GM06990 (cell line): ENCODE data around the gene FUT8.

Experiments used
- DNase-seq: peaks from one replicate; pipeline ENCODE4 v3.0.0-alpha.2; 2011; ENCODE audit not compliant: insufficient read length; ENCODE audit errors: extremely low read depth
- H3K27me3 ChIP-seq: replicated peaks from 2 replicates; pipeline ENCODE4 v1.6.0; 2011; ENCODE audit warnings: low read length; ENCODE audit not compliant: control insufficient read depth, insufficient read depth
- H3K36me3 ChIP-seq: 2 replicates; pipeline ENCODE4 v1.5.1; 2011; ENCODE audit warnings: low read length; ENCODE audit not compliant: control insufficient read depth, insufficient read depth
- H3K4me3 ChIP-seq: replicated peaks from 2 replicates; pipeline ENCODE4 v1.5.1; 2011; ENCODE audit warnings: low read depth, mild to moderate bottlenecking, control low read depth, low read length
- CTCF ChIP-seq: IDR thresholded peaks from 2 replicates; pipeline ENCODE4 v1.5.1; 2011; ENCODE audit warnings: low read length, control low read depth, mild to moderate bottlenecking, inconsistent platforms; ENCODE audit not compliant: insufficient read depth, poor library complexity, severe bottlenecking

Gene FUT8

DNA sequence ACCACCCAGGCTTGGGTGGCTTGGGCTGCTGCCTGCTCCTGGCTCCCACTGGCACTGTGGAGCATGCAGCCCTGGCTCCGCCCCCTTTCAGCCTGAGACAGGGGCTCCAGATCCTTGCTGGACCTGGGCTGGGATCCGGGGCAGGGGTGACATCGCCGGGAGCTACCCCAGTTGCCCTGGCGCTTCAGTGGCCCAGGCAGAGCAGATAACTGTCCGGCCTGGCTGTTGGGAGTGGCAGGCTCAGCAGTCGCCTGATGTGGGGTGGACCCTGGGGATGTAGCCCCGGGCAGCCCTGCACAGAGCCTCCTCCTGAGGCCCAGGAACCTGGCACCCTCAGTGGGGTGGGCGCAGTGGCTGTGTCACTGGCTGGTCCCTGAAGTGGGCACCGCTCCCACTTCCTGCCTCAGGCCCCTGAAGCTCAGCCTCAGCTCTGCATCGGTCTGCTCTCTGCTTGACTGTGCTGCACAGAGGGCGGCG, 57.9 kb downstream of the FUT8 start:
- DNase-seq: peak; percentile 48
- TF ChIP-seq CTCF: no peak
- Histone ChIP-seq H3K27me3 (no peaks in the 10 kb centered on the region), H3K36me3 (peaks cover 4% of the 10 kb centered on the region), H3K4me3 (peak overlapping the region; percentile 31)

- no peak for TF ChIP-seq CTCF
- Histone ChIP-seq H3K36me3 (peaks cover 4% of the 10 kb centered on the region), H3K4me3 (peak overlapping the region; percentile 31), H3K27me3 (no peaks in the 10 kb centered on the region)
- peak; percentile 26 for DNase-seq
Measured at GRCh38 chr14:65471038-65471878, 58.7 kb downstream of the FUT8 start.

GRCh38 chr14:65472189-65472588, 59.7 kb downstream of the FUT8 start:
- no peaks in the 10 kb centered on the region for H3K27me3 ChIP-seq
- no peak for TF ChIP-seq CTCF
- no peak for DNase-seq
- no peak overlapping the region for H3K4me3 ChIP-seq
- H3K36me3 ChIP-seq: peaks cover 4% of the 10 kb centered on the region

DNA sequence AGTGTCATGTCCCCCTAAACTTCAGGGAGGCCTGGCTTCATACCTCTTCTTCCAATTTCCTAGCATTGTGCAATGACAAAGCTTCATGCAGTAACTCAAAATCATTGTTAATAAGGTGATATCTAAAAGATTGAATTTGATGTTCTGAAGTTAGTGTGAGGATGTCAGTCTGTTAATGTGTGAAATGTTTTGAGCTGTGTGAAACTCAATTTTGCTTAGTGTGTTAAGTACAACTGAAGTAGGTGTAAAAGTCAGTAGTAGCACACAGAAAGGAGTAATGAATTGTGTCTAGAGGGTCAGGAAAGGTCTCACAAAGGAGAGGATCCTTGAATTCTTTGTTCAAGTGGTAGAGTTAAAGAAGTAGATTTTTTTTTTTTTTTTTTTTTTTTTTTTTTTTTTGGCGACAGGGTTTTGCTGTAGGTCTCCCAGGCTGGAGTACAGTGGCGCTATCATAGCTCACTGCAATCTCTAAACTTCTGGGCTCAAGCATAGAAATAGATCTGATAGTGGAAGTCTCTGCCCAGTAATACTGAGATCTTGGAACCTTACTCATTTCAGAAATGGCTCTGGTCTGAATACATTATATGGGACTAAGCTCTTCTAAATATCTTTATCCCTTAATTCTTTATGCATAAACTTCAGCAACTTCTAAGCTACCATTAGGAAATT, 63.9 kb downstream of the FUT8 start:
- no peaks in the 10 kb centered on the region for H3K27me3 ChIP-seq
- no peak for TF ChIP-seq CTCF
- no peaks in the 10 kb centered on the region for H3K36me3 ChIP-seq
- no peak overlapping the region for H3K4me3 ChIP-seq
- peak; percentile 53 for DNase-seq

DNA sequence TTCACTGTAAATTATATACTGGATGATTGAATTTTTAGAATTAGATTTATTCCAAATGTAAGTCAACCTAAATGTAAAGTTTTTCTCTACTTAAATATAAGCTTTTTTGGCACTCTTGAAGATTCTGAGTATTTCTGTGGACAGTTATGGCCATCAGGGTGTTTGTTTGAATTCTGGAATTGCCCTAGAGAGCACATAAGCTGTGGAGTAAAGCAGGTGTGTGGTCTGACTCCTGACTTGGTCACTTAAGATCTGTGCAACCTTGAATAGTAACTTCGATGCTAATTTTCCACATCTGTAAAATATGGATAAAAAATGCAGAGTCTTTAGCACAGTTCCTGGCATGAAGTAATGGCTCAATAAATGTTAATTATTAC, 64.4 kb downstream of the FUT8 start:
- DNase-seq: no peak
- no peak overlapping the region for H3K4me3 ChIP-seq
- H3K27me3 ChIP-seq: no peaks in the 10 kb centered on the region
- no peaks in the 10 kb centered on the region for H3K36me3 ChIP-seq
- no peak for TF ChIP-seq CTCF
